Measurements from ENCODE around the gene HAPLN2.

HAPLN2 gene

DNA sequence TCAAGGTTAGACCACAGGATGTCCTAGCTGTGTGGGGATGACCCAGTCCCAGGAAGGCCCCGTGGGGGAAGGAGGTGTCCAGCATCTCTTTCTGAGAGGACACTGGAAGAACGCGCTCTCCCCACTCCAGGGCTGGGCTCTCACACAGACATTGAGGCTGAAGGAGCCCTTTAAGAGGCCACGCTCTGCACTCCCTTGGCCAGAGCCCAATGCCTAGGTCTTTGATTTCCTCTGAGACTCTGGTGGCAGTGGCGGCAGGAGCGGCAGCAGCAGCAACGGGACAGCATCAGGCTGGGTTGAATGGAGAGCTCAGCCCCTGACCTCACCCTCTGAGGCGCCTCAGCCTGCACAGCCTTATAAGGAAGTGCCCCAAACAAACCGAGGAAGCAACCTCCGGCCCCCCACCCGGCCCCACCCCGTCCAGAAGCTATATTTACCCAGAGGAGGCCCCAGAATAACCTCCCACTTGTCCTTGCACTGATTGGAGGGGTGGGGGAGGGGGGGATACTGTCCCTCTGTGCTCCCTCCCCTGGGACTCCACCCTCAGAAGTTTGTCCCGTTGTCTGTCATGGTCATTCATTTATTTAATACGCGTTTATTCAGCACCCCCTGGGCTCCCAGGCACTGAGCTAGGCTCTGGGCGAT, 45.7 kb downstream of the HAPLN2 start:
- DNase-seq: no peak

DNA sequence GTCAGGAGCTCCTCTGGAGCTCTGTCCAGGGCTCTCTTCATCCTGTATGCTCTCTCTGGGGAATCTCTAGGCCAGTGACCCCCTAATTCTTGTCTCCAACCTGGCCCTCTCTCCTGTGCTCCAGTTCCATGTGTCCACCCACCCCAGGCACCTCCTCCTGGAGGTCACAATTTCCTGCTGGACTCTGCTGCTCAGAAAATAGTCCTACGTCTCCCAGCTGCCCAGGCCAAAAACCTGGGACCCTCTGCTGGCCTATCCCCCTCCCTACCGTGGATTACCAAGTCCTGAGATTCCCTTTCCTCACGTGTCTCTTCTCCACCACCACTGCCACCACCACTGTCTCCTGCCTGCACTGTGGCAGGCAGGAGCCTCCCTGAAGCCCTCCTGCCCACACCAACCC, 46.3 kb downstream of the HAPLN2 start:
- DNase-seq: no peak

DNA sequence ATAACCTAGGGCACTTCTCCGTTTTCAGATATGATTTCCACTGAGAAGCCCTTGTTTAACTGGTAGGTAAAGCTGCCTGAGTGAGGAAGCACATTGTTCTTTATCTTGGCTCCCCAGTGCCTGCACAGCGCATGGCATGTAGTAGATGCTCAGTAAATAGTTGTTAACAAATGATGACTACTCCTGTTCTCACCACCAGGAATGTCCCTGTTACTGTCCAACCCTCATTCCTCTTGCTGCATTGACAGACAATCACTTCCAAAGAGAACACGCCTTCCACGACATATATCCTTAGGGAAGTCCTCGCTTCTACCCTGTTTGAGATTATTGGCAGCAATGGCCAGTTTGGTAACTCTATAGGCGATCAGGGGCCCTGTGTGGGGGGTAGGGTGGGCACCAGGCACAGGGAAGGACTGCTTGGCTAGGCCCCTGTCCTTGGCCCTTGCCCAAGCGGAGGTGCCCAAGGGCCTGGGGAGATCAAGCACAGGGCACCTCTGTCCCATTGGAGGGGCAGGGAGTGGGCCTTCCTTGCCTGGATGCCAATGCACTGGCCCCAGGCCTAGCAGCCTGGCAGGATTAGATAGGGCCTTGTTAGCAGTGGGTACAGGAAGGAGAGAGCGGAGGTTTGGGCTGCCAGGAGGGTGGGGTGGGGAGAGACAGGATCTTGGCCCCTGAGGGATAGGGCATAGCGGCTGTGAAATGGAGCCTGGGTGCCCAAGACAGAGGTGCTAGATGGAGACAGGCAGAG, 47.8 kb downstream of the HAPLN2 start:
- DNase-seq: no peak

DNA sequence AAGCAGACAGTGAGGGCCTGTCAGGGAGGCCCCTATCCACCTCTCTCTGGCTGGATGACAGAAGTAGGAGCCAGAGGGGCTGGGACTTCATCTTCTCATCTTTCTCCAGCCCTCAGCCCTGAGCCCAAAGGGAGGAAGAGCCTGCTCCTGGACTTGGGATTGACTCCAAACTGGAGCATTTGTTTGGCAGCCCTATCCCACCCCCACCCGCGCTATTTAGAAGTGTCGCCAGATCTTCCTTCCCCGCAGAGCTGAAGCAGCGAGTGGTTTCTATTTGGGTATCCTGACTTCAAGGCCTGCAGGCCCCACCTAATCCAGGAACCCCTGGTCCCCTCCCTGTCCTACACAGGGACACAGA, 48.4 kb downstream of the HAPLN2 start:
- no peak for DNase-seq

DNA sequence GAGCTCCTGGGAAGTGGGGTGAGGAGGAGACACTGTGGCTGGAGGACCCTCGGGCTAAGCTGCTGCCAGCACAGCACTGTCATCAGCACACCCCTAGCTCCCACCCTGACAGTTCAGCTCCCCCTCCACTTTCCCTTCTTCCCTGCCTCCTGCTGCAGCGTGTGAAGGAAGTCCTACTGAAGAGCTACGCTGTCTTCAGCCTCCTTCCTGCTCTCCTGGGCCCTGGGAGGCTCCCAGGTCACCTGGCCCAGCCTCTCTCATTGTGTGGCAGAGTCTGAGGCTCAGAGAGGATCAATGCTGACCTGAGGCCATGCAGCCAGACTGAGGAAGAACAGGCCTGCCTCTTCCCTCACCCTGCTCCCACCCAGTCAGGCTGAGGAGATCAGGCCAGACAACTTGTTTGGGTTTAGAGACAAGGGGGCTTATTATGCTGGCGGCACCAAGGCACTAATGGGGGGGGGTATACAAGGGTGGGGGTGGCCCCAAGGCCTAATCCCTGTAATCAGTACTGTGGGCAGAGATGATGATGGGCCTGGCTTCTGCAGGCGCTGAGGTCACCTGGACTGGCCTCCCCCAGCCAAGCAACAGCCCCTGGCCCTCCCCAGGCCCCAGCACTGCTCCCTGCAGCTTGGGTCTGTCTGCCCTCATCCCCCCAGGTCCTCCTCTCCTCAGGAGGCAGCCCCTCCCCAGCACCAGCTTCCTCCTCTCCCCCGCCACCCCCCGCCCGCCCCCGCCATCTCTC, 48.9 kb downstream of the HAPLN2 start:
- no peak for DNase-seq

DNA sequence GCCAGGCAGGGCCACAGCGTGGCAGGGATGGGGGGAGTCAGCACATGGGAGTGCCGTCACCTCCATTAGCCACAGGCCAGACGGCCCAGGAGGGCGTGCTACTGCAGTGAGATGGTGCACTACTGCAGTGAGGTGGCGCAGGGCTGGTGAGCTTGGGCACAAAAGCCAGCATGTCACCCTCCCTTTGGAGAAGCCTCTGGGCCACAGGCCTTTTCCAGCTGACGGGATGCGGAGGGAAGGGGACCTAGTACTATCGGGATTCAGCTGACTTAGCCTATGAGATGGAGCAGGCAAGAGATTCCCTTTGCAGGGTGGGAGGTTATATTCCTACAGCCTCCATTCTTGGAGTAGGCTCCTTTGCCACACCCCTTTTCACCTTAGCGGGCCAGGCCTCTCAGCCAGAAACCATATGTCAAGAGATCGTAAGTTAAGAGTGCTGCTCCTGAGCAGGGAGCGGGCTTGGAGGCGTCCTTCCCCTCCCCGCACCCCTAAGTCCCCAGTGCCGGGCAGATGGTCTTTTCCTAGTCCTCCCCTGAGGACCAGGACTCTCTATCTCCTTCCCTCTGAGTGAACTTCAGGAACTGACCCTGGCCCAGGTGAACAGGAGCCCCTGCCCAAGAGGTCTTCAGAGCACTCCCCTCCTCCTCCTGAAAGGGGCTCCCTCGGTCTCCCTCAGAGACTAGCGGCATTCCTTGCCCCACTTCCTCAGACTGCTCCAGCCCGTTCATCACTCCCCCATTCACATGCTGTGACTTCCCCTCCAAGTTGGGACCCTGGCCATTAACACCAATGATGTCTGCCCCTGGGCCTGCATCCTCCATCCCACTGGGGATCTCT, 49.8 kb downstream of the HAPLN2 start:
- no peak for DNase-seq

DNA sequence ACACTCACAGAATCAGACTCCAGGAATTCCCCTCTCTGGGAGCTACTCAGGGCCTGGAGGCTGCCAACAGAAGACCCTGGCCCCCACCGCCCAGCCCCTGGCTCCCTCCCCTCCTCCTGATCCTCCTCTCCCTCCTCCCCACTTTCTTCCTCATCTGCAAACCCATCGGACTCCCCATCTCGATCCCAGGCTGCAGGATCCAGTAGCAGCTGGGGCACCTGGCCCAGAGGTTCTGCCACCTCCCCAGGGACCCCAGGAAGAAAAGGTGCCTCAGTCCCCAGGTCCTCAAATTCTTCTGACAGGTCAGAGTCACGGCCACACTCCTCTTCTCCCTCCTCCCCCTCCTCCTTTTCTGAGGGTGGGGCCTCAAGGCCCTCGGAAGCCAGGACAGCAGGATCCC, 50.6 kb downstream of the HAPLN2 start:
- DNase-seq: no peak

DNA sequence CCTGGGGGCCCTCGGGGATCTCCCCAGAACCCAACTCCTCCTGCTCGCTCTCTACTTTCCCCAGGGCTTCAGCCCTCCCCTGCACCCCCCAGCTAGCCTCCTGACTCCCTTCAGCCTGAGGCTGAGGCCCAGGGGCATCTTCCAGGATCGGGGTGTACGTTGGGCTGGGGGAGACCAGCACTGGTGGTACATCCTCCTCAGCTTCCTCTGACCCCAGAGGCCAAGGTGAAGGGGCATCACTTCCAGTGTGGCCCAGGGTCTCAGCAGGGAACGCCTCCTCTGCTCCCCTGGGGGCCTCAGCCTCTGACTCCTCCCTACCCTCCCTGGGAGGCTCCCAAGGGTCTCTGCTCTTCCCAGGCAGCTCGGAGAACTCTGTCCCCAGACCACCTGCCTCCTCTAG, 51.1 kb downstream of the HAPLN2 start:
- DNase-seq: no peak

DNA sequence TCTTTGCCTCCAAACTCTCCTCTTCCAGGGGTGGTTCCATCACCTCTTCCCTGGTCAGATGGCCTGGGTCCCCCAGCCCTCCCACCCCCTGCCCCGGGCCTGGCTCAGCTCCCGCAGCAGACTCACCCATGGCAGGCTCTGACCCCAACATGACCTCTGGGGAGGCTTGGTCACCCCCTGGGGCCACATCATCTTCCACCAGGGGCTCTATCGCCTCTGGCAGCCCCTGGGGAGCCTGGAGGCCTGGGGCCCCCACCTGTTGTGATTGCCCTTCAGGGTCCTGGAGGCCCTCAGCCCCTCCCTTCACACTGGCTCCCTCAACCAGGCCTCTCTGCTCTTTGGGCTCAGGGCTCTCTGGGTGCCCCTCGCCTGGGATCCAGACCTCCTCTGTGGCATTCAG, 51.6 kb downstream of the HAPLN2 start:
- no peak for DNase-seq

DNA sequence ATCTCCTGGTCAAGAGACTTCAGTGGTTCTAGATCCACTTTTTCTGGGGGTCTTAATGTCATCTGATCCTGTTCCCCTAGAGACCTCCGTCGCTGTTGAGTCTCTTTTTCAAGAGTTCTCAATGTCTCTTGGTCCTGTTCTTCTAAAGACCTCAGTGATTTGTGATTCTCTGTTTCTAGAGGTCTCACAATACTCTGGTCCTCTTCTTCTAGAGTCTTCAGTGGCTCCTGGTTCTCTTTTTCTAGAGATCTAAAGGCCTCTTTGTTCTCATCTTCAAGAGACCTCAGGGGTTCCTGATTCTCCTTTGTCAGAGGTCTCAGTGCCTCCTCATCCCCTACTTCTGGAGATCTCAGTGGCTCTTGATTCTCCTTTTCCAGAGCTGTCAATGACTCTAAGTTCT, 52.6 kb downstream of the HAPLN2 start:
- DNase-seq: no peak

DNA sequence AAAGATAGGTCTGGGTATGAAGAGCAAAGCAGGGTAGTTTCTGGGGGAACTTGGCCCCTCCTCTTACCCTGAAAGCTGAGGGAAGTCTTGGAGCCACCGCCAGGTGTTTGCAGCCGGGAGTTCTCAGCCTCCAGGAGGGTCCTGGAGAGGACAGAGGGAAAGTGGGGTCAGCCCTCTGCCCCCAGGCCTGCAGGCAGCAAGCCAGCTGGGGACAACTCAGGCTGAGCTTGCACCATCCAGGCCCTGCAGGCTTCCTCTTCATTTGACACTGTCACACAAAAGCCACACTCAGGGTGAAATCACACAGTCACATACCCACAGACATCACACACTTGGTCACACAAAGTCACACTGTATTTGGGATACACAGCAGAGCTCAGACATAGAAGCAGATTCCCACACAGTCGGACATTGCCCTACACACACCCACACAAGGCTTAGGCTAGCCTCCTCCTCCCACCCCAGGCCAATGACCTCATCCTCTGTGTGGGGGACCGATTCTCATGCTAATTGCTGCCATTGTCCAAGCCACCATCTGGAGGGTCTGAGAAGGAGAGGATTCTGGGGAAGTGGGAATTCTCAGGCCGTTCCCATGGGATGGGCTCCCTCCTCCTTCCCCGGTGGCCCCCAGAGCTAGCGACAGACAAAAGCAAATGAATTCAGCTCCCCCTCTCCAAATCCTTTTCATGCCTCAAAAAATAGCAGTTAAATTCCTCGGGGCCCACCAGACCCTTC, 54.3 kb downstream of the HAPLN2 start:
- DNase-seq: no peak
